ENCODE results near the gene DPH2. TPM values are rescaled to one million over a fixed set of nuclear protein-coding genes. Genes with fewer than 3 reads are reported as not detected.

DPH2 gene
- polyA plus RNA-seq, 2 of the 4 experiments (the other 2 are of a cell fraction): 38.8 to 41.7 TPM

- TF ChIP-seq EHMT2 (IDR thresholded peaks at IDR 0.05; ENCODE audit: low read depth) (no peak), MAFK (IDR thresholded peaks at IDR 0.05; ENCODE audit: partially characterized antibody) (peak; percentile 60)
- ChIA-PET CTCF (interaction anchor here (1.6 to 25.3 kb wide), 3 partner anchors 14 to 26 kb away, joined by 5 to 412 read pairs (median 49); no protein-coding TSS in a partner anchor), POLR2A (no interaction called here)
- DNase-seq (ENCODE audit: low read depth in 1 of 2, low spot score in 1 of 2) (no peak), FAIRE-seq (no peak), ATAC-seq (peak in 1 of 2 experiments; percentile 43; a peak in 1 of 6 replicates)
- 95% methylated on average over 10 of the region's 10 CpGs for WGBS (ENCODE audit: missing lambda C conversion rate)
- H3K4me2 ChIP-seq: no peak overlapping the region
- no peaks in the 10 kb centered on the region for H3K9me3 ChIP-seq
- H3K27ac ChIP-seq: no peak overlapping the region
- no peak overlapping the region for H3K4me3 ChIP-seq
- H3K4me1 ChIP-seq: peaks cover 28% of the 10 kb centered on the region
Measured at GRCh38 chr1:44021581-44022321, 51.9 kb downstream of the DPH2 start.

Other genes with a start within 250 kb of the DPH2 start
- gene ARTN, start 36.2 kb upstream of the DPH2 start, polyA plus RNA-seq (2011; rRNA removed): 0.13 and 0.21 TPM in 2 replicates
- gene ARTN, start 36.2 kb upstream of the DPH2 start, polyA plus RNA-seq (2017; fragmentation: RNase III; extraction: RNeasy Plus Mini Kit Qiagen cat#74134 plus additional on column Dnase treatment): 0.49 to 0.90 TPM (median 0.53 TPM) in 3 replicates
- gene IPO13, start 23.1 kb upstream of the DPH2 start, polyA plus RNA-seq (2011; rRNA removed): 8.1 and 12.9 TPM in 2 replicates
- gene IPO13, start 23.1 kb upstream of the DPH2 start, polyA plus RNA-seq (2017; fragmentation: RNase III; extraction: RNeasy Plus Mini Kit Qiagen cat#74134 plus additional on column Dnase treatment): 12.7 to 15.8 TPM (median 14.4 TPM) in 3 replicates
- gene ATP6V0B, start 5.0 kb downstream of the DPH2 start, polyA plus RNA-seq (2011; rRNA removed): 97.0 and 104 TPM in 2 replicates
- 91.0 to 101 TPM (median 91.2 TPM) in 3 replicates for gene ATP6V0B, start 5.0 kb downstream of the DPH2 start, polyA plus RNA-seq (2017; fragmentation: RNase III; extraction: RNeasy Plus Mini Kit Qiagen cat#74134 plus additional on column Dnase treatment)
- 19.0 and 21.2 TPM in 2 replicates for gene B4GALT2, start 9.2 kb downstream of the DPH2 start, polyA plus RNA-seq (2011; rRNA removed)
- gene B4GALT2, start 9.2 kb downstream of the DPH2 start, polyA plus RNA-seq (2017; fragmentation: RNase III; extraction: RNeasy Plus Mini Kit Qiagen cat#74134 plus additional on column Dnase treatment): 35.8 to 36.4 TPM (median 36.0 TPM) in 3 replicates
- 2.0 and 2.9 TPM in 2 replicates for gene CCDC24, start 21.6 kb downstream of the DPH2 start, polyA plus RNA-seq (2011; rRNA removed)
- gene CCDC24, start 21.6 kb downstream of the DPH2 start, polyA plus RNA-seq (2017; fragmentation: RNase III; extraction: RNeasy Plus Mini Kit Qiagen cat#74134 plus additional on column Dnase treatment): 9.3 to 12.5 TPM (median 10.2 TPM) in 3 replicates
- gene SLC6A9, start 61.5 kb downstream of the DPH2 start, polyA plus RNA-seq (2011; rRNA removed): 9.0 and 10.5 TPM in 2 replicates
- gene SLC6A9, start 61.5 kb downstream of the DPH2 start, polyA plus RNA-seq (2017; fragmentation: RNase III; extraction: RNeasy Plus Mini Kit Qiagen cat#74134 plus additional on column Dnase treatment): 11.1 to 17.7 TPM (median 17.3 TPM) in 3 replicates
- gene KLF17, start 148.8 kb downstream of the DPH2 start, polyA plus RNA-seq (2011; rRNA removed): 0.15 and 0.16 TPM in 2 replicates
- 0.22 to 0.41 TPM (median 0.40 TPM) in 3 replicates for gene KLF17, start 148.8 kb downstream of the DPH2 start, polyA plus RNA-seq (2017; fragmentation: RNase III; extraction: RNeasy Plus Mini Kit Qiagen cat#74134 plus additional on column Dnase treatment)
- not detected in 2 replicates for gene KLF18, start 171.6 kb downstream of the DPH2 start, polyA plus RNA-seq (2011; rRNA removed)
- not detected in 3 replicates for gene KLF18, start 171.6 kb downstream of the DPH2 start, polyA plus RNA-seq (2017; fragmentation: RNase III; extraction: RNeasy Plus Mini Kit Qiagen cat#74134 plus additional on column Dnase treatment)
- gene DMAP1, start 243.5 kb downstream of the DPH2 start, polyA plus RNA-seq (2011; rRNA removed): 28.2 and 28.7 TPM in 2 replicates
- 26.3 to 30.6 TPM (median 26.7 TPM) in 3 replicates for gene DMAP1, start 243.5 kb downstream of the DPH2 start, polyA plus RNA-seq (2017; fragmentation: RNase III; extraction: RNeasy Plus Mini Kit Qiagen cat#74134 plus additional on column Dnase treatment)